ENCODE results near the gene SLC35E4.
"Not testable (repeated sequence)": the region's sequence is repeated elsewhere in the genome, so short reads cannot be mapped to it uniquely, and the experiment has no call there.

The SLC35E4 gene

DNA sequence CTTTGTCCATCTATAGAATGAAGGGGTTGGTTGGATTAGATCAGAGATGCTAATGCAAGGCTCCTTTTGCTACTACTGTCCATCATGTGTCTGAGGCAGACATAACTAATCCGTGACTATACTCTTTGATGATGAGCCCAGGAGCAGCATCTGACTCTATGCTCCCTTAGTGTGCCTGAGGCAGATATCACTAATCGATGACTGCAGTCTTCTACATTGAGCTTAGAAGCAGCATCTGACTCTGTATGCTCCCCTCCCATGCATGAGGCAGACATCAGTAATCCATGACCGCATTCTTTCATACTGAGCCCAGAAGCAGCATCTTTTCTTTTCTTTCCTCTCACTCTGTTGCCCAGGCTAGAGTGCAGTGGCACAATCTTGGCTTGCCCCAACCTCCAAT is 24.4 kb upstream of the SLC35E4 start:
- DNase-seq, result no peak

DNA sequence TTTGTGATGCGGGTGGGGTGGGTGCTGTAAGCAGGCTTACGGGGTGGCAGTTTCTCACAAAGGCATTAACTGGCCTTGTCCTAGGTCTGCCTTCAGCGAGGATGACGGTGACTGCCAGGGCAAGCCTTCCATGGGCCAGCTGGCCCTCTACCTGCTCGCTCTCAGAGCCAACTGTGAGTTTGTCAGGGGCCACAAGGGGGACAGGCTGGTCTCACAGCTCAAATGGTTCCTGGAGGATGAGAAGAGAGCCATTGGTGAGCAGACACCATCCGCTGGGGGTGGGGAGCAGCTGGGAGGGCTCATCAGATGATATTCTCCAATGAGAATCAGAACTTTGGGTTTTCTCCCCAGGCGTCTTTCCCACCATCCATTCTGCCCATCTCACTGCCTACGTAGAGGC is 22.8 kb upstream of the SLC35E4 start:
- DNase-seq, result no peak

DNA sequence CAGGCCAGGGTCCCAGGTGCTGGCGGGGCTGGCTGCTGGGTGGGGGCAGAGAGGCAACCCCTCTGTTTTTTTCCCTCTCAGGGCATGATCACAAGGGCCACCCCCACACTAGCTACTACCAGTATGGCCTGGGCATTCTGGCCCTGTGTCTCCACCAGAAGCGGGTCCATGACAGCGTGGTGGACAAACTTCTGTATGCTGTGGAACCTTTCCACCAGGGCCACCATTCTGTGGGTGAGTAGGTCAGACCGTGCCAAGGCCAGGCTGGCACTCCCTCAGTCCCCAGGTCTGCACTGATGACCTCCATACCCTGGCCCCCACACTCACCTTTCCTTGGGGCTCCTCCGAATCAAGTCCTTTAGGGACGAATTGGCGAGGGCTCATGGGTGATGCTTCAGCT is 21.3 kb upstream of the SLC35E4 start:
- no peak for DNase-seq

DNA sequence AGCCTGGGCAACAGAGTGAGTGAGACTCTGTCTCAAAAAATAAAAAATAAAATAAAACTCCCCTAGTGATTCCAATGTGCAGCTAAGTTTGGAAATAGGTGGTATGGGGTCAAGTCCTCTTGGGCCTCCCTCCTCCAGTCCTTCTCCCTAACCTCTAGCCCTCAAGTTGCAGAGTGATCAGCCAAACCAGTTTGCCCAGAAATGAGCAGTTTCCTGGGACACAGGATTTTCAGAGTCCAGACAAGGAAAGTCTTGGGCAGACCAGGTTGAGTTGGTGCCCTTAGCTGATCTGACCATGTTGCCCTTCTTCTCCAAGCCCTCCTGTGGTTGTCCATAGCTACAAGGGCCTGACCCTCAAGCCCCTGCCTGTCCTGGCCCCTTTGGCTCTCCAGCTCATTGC is 20.7 kb upstream of the SLC35E4 start:
- no peak for DNase-seq

DNA sequence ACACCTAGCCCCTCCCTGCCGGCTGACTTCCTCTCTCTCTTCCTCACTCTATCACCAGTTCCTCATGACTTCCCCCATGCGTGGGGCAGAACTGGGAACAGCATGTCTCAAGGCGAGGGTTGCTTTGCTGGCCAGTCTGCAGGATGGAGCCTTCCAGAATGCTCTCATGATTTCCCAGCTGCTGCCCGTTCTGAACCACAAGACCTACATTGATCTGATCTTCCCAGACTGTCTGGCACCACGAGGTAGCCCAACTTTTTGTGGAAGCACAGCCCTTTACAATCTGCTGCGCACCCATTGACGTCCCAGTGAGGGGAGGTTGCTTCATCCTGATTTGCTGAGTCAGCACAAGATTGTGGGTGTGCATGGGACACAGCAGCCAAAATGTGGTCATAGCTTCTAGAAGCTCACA is 20.0 kb upstream of the SLC35E4 start:
- DNase-seq, result no peak

DNA sequence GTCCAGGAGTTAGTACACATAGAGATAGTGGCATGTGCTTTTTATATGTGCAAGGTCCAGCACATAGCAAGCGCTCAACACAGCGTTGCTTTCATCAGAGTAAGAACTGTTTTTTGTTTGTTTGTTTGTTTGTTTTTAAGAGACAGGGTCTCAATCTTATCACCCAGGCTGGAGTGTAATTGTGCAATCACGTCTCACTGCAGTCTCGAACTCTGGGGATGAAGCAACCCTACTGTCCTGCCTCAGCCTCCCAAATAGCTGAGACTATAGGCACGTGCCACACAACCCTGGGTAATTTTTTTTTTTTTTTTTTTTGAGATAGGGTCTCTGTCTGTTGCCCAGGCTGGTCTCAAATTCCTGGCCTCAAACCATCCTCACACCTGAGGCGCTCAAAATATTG is 17.8 kb upstream of the SLC35E4 start:
- no peak for DNase-seq

DNA sequence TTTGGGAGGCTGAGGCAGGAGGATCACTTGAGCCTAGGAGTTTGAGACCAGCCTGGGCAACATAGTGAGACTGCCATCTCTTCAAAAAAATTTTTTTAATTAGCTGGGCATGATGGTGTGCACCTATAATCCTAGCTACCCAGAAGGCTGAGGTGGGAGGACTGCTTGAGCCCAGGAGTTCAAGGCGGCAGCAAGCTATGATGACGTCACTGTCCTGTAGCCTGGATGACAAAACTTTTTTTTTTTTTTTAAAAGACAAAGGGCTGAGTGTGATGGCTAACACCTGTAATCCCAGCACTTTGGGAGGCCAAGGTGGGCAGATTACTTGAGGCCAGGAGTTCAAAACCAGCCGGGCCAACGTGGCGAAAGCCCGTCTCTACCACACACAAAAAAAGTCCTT is 15.7 kb upstream of the SLC35E4 start:
- DNase-seq, result not testable (repeated sequence)

DNA sequence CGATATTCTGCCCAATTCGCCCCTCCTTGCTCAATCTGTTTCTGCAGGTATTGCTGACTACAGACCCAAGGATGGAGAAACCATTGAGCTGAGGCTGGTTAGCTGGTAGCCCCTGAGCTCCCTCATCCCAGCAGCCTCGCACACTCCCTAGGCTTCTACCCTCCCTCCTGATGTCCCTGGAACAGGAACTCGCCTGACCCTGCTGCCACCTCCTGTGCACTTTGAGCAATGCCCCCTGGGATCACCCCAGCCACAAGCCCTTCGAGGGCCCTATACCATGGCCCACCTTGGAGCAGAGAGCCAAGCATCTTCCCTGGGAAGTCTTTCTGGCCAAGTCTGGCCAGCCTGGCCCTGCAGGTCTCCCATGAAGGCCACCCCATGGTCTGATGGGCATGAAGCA is 9.2 kb upstream of the SLC35E4 start:
- DNase-seq, result no peak

DNA sequence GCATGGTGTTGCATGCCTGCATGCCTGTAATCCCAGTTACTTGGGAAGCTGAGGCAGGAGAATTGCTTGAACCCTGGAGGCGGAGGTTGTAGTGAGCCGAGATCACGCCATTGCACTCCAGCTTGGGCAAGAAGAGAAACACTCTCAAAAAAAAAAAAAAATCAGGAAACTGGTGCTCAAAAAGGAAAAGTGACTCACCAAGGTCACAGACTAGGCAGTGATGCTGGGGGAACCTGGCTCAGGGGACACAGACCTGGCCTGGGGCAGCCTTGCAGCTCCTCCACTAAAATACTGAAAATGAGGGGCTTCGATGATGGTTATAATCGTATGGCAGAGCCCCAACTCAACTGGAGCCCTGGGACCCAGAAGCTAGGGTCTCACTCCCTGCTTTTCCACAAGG is 8.1 kb upstream of the SLC35E4 start:
- DNase-seq, result no peak

DNA sequence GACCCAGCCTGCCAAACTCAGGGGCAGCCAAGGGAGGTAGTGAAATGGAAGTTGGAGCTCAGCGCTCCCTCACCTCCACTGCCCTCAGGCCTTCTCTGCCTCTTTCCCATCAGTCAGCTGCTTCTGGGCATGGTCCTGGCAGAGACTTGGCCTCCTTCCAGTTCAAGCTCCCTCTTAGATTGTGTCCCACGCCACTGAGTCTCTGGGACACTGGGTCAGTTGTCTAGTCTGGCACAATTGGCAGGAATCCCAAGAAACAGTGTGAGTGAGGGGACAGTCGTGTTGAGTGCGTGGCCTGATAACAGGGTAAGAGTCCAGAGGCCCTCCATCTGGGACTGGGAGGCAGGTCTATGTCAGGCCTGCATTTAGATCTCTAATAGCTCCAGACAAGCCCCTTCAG is 7.1 kb upstream of the SLC35E4 start:
- DNase-seq, result no peak

DNA sequence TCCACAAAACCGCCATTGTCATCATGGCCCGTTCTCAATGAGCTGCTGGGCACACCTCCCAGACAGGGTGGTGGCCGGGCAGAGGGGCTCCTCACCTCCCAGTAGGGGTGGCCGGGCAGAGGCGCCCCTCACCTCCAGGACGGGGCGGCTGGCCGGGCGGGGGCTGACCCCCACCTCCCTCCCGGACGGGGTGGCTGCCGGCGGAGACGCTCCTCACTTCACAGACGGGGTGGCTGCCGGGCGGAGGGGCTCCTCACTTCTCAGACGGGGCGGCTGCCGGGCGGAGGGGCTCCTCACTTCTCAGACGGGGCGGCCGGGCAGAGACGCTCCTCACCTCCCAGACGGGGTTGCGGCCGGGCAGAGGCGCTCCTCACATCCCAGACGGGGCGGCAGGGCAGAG is 4.1 kb upstream of the SLC35E4 start:
- not testable (repeated sequence) for DNase-seq

DNA sequence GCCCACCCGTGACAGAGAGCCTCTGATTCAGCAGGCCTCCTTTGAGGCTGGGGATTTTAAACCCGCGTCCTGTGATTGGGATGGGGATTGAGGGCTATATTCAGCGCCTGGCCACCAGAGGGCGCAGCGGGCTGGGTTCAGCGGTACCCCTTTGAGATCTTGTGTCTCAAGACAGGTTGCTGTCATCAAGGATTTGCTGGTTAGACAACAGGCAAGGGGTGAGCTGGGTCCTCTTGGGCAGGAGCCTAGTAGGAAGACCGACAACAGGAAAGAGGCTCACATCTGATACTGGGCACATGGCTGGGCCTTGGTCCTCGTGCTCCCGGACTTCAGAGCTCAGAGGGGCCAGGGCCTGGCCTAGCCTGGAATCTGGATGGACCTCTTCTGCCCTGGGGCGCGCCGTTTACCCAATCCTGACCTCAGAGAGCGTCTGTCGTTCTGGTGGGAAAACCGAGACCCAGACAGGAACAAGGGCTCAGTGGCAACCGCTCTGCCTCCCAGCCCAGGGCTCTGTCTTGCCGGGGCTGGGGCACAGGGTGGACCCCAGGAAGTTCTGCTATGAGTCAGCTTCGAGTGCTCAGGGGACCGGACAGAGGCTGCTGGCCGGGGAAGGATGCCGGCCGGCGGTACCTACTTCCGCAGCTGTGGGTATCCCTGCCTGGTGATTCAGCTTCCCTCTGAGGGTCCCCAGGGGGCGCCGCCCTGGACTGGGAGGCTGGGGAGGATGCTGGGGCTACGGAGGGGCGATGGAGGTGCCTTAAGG is 929 bp upstream of the SLC35E4 start:
- DNase-seq, result peak; percentile 78 to 89 (median 86)

DNA sequence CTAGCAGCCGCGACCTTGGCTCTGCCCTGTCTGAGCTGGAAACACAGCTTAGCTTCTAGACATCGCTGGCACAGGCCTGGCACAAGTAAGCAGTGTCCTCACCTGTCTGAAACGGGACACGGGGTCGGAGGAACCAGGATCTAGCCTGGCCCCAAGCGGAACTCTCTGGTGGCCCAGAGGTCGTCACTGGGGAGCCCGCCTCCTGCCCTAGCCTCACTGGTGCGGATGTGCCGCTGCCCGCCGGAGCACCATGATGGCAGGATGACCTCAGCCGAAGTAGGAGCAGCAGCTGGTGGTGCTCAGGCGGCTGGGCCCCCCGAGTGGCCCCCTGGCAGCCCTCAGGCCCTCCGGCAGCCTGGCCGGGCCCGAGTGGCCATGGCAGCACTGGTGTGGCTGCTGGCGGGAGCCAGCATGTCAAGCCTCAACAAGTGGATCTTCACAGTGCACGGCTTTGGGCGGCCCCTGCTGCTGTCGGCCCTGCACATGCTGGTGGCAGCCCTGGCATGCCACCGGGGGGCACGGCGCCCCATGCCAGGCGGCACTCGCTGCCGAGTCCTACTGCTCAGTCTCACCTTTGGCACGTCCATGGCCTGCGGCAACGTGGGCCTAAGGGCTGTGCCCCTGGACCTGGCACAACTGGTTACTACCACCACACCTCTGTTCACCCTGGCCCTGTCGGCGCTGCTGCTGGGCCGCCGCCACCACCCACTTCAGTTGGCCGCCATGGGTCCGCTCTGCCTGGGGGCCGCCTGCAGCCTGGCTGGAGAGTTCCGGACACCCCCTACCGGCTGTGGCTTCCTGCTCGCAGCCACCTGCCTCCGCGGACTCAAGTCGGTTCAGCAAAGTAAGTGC is 871 bp downstream of the SLC35E4 start:
- peak in 2 of 5 experiments; percentile 2 to 28 for DNase-seq

DNA sequence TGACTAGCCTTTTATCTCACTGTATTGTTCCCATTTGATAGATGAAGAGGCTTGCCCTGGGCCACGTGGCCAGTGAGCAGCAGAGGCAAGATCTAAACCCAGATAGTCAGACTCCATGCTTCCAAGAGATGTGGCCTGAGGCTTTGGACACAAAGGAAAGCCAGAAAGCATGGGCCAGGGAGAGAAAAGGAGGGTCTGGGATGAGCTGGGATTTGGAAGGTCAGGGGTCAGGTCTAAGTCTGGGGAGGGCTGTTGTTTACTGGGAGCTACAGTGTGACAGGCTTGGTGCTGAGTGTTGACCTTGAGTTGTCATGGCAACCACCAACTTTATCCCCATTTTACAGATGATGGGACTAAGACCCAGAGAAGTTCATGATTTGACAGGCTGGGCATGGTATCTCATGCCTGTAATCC is 2.1 kb downstream of the SLC35E4 start:
- peak in 1 of 5 experiments; percentile 19 for DNase-seq

DNA sequence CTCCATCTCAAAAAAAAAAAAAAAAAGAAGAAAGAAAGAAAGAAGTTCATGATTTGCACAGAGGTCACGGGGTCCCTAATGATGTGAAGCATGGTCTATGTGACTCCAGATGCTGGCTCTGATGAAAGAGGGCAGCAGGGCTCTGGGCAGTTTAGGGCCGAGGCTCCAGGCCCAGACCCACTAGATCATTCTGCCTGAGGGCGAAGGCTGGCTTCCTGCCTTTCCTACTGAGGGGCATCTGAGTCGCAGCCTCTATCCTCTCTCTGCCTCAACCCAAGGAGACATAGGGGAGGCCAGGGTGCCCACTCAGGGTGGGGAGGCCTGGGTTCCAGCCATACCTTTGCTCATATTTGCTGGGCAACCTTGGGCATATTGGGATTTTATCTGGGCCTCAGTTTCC is 4.8 kb downstream of the SLC35E4 start:
- no peak for DNase-seq

DNA sequence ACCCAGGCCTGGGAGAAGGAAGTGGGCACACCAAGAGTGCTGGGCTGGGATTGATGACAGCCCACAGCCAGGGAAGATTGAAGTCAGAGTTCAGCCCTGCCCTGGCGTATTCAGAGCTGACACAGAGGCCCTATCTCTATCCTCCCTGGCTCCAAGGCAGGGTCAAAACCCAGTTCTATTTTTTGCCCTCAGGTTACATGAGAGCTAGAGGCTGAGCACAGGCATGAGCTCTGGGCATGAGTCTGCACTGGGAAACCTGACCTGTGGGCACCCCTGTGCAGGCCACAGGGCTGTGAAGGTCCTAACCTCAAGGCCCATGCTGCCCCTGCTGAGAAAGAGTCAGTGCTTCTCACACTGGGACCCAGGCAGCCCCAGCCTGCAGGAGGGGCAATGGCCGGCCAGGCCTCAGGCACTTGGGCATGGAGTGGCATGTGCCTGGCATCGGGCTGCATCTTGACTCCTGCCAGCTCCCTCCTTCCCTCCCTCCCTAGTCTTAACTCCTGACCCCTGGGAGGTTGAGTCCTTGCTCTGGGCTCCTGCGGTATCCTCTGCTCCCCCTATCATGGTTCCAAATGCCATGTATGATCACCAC is 5.4 kb downstream of the SLC35E4 start:
- no peak for DNase-seq

DNA sequence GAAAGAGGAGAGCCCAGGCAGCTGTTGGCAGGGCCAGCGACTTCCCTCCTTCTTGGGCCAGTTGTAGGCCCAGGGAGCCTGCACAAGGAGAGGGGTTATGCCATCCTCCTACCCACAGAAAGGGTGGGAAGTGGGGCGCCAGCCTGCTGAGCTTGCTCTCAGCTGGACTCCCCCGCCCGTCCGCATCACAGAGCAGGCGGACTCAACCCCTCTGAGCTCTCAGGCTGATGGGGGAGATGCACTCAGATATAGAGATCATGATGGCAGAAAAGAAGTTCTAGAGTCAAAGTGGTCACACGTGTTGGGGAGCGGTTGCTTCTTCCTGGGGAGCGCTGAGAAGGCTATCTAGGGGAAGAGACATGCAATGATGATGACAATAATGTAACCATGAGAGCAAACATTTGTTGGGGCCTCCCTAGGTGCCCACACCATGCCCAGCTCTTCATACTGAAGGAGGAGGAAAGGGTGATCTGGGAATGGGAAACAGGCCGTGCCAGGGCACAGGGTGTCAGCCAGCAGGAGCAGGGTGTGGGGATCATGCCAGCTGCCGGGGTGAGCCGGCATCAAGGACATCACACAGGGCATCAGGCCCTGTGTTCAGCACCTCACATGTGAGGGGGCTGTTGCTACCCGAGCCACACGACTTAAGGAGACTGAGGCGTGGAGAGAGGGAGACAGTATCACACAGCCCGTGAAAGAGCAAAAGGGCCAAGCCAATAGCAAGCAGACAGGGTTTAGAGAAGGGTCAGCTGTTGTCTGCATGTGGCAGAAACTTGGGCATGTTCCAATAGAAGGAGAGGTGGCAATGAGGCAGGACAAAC is 7.7 kb downstream of the SLC35E4 start:
- no peak for DNase-seq

DNA sequence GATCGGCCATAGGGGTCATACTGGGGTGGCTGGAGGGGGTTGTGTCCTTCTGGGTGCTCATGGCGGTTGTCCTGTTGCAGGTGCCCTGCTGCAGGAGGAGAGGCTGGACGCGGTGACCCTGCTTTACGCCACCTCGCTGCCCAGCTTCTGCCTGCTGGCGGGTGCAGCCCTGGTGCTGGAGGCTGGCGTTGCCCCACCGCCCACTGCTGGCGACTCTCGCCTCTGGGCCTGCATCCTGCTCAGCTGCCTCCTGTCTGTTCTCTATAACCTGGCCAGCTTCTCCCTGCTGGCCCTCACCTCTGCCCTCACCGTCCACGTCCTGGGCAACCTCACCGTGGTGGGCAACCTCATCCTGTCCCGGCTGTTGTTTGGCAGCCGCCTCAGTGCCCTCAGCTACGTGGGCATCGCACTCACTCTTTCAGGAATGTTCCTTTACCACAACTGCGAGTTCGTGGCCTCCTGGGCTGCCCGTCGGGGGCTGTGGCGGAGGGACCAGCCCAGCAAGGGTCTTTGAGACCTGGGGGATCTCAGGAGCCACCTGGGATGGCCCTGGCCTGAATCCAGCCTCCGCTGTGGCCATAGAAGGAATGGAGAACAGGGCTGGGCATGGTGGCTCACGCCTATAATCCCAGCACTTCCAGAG is 11.1 kb downstream of the SLC35E4 start:
- no peak for DNase-seq

DNA sequence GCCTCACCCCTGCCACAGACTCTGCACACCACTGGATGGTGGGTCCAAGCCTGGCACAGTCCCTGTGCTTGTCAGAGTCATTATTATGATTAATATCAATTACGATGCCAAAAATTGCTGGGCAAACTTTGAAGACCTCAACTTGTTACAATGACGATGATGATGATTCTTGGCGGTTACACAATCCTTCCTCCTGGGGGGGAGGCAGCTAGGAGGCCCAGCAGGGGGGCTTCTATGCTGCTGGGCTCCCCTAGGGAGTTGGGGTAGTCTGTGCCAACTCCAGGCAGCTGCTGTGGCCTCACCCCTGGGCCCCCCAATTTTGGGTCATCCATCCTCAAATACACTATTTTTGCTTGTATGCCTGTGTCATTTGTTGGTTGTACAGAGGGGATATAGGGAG is 12.0 kb downstream of the SLC35E4 start:
- DNase-seq, result no peak

DNA sequence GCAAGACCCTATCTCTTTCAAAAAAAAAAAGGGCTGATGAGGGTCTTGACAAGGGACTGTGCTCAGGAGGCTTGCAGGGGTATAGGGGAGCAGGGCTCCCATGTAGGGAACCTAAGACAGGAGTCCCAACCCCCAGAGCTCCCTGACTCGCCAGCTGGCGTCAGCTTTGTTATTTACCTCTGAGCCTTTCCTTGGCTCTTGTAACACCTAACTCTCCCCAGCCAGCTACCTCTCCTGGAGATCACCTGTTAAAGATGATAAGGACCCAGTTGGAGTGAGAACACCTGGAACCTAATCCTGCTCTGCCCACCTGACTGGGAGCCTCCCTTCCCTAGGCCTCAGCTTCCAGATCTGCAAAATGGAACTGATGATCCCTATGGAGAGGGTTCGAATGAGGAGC is 13.2 kb downstream of the SLC35E4 start:
- DNase-seq, result no peak

DNA sequence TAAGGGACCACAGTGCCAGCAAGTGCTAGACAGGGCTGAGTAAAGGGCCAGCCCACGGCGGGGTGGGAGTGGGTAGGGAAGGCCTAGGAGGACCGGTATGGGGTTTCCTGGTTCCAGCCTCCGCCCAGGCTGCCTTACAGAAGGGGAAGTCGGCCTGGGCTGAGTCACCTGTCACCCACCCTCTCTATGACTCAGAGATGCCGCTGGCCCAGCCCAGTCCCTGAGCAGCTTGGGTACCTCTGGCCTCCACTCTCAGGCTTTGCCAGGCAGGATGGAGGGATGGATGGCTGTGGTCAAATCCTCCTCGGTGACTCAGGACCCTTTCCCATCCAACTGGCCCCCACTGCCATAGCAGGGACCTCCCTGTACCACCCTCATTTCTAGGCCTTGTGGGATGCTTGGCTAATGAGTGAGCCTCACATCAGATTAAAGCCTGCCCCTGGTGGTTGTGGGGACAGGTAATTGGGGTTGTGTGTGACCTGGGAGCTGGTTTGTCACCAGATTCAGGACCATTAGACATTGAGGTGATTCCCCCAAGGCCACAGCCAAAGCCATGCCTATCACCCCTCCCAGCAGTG is 13.9 kb downstream of the SLC35E4 start:
- DNase-seq, result peak in 4 of 5 experiments; percentile 21 to 77 (median 58)
